Choroid plexus epithelial cell (primary cell): ENCODE measurements around the gene SRPK1.
A peak's percentile ranks its signal among the peaks of the same experiment; 100 is the strongest.

ENCODE experiments used
- DNase-seq: peaks from one replicate; pipeline ENCODE4 v3.0.0-alpha.2; 2010; ENCODE audit warnings: low read depth
- H3K4me3 ChIP-seq: 2 replicates; pipeline ENCODE4 v1.5.1; 2011; ENCODE audit warnings: low read depth, mild to moderate bottlenecking, control low read depth, low read length, moderate library complexity
- CTCF ChIP-seq: conservative IDR thresholded peaks from 2 replicates; pipeline ENCODE4 v1.5.1; 2011; ENCODE audit warnings: low read depth, mild to moderate bottlenecking, control low read depth, inconsistent platforms, low read length, moderate library complexity

SRPK1 gene

GRCh38 chr6:35879151-35879550, 41.7 kb downstream of the SRPK1 start:
- no peak overlapping the region for H3K4me3 ChIP-seq
- TF ChIP-seq CTCF, result no peak
- no peak for DNase-seq

GRCh38 chr6:35876902-35877301, 44.0 kb downstream of the SRPK1 start:
- no peak for TF ChIP-seq CTCF
- no peak overlapping the region for H3K4me3 ChIP-seq
- no peak for DNase-seq

DNA sequence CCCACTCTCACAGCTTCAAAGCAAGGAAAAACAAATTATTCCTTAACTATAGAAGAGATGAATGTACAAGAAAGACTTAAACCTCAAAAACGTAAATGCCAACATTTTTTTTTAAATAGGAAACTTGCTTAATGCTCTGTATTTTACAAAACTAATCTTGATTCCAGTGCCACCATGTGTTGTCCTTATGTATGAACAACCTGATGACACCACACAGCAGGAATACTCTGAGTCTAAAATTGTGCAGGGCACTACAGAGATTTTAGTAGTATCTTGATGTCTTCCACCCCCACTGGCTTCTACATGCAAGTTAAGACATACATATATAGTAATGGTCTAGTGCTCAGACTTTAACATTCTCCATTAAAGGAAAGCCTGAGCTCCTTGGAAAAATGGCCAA, 46.2 kb downstream of the SRPK1 start:
- no peak for TF ChIP-seq CTCF
- DNase-seq, result peak; percentile 8
- H3K4me3 ChIP-seq, result no peak overlapping the region

GRCh38 chr6:35859367-35859766, 61.5 kb downstream of the SRPK1 start:
- no peak for TF ChIP-seq CTCF
- H3K4me3 ChIP-seq, result no peak overlapping the region
- DNase-seq, result no peak

GRCh38 chr6:35857853-35858252, 63.0 kb downstream of the SRPK1 start:
- no peak for DNase-seq
- no peak overlapping the region for H3K4me3 ChIP-seq
- no peak for TF ChIP-seq CTCF

- H3K4me3 ChIP-seq, result no peak overlapping the region
- TF ChIP-seq CTCF, result no peak
- no peak for DNase-seq
These were observed 64.6 kb downstream of the SRPK1 start for GRCh38 chr6:35856250-35856649.

DNA sequence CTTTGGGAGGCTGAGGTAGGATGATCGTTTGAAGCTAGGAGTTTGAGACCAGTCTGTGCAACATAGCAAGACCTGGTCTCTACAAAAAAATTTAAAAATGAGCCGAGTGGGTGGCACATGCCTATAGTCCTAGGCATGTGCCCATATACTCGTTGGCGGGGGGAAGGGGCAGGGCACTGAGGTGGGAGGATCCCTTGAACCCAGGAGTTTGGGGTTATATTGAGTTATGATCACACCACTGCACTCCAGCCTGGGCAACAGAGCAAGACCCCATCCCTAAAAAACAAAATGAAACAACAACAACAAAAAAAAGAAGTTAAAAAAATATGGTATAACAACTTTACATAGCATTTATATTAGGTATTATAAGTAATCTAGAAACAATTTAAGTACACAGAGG, 67.9 kb downstream of the SRPK1 start:
- TF ChIP-seq CTCF, result no peak
- no peak for DNase-seq

More for the DNA sequence above, 67.9 kb downstream of the SRPK1 start:
- H3K4me3 ChIP-seq, result no peak overlapping the region
